GM19099 (cell line): Measurements from ENCODE around the gene HPSE2.

Source experiments
- POLR2A ChIP-seq: IDR thresholded peaks from 3 replicates; pipeline ENCODE4 v1.6.1; 2011; ENCODE audit warnings: low read depth; ENCODE audit not compliant: insufficient read length; ENCODE audit errors: extremely low read depth

HPSE2 gene

DNA sequence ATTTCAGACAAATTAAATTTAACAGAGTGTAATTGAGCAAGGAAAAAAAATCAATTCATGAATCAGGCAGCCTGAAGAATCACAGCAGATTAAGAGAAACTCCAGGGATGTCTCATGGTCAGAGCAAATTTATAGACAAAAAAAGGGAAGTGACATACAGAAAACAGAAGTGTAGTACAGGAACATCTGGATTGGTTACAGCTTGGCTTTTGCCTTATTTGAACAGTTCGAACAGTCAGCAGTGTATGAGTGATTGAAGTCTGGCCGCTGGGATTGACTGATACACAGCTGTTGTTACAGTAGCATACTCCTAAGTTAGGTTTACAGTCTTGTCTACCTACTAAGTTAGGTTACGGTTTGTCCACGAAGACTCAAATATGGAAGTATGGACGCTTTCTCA lies 255.3 kb downstream of the HPSE2 start:
- no peak for TF ChIP-seq POLR2A

GRCh38 chr10:98971464-98971863 lies 264.2 kb downstream of the HPSE2 start:
- no peak for TF ChIP-seq POLR2A

GRCh38 chr10:98967601-98968000 lies 268.1 kb downstream of the HPSE2 start:
- TF ChIP-seq POLR2A, result no peak

GRCh38 chr10:98963608-98964007 lies 272.0 kb downstream of the HPSE2 start:
- TF ChIP-seq POLR2A, result no peak

DNA sequence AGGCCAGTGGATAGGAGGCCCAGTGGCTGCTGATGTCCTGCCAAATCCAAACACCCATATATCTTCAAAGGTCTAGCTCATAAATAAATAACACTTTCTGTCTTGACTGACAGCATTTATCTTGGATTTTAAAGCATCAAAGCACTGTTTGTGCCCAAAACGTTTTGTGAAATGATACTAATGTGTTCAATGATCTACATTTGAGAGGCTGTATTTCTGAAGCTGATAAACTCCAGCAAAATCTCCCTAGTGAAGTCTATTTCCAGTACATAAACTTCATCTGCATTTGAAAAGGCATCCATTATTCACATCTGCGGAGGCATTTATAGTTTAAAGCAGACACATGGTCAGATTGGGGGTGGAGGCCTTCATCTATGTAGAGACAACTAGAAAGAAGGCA lies 276.3 kb downstream of the HPSE2 start:
- TF ChIP-seq POLR2A, result no peak

- no peak for TF ChIP-seq POLR2A
These were observed 277.9 kb downstream of the HPSE2 start for GRCh38 chr10:98957801-98958200.

DNA sequence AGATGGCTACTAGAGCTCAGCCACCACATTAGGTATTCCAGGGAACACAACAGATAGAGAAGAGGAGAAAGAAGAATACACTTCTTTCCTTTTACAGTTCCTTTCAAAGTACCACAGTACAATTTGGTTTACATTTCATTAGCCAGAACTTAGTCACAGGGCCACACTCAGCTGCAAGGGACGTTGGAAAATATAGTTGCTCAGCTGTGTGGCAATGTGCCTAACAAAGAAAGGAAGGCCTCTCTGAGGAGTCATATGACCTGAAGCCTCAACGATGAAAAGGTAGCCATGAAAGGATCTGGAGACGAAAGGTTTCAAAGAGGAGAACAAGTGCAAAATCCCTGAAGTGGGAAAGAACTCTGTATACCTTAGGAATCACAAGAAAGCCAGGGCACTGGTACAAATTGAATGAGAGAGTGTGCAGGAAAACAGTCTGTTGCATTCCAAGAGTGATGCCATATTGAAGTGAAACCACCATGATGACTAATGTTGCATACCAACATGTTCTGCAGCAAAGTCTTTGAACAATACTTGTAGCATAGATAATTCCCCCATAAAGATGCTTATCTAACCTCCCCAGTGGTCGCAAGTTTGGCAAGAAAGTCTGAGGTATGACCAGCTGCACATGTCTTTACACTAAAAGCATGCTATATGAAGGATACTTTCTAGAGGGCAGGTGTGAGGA lies 278.9 kb downstream of the HPSE2 start:
- no peak for TF ChIP-seq POLR2A

DNA sequence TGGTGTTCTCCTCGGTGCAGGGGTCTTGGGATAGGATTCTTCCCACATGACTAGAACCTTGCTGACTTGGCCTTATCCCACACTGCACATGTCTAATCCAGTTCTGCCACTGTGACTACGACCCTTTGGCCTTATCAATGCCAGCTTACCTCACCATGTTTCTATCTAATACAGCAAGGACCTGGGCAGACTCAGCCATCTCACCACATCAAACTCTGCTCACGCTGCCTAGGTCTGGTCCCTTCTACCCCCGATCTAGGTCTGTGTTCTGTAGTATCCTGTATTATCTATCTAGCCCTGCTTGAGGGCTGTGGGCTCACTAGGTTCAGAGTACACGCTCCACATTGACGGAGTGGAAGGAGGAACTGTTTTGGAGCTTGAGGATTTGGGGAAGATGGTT lies 282.4 kb downstream of the HPSE2 start:
- TF ChIP-seq POLR2A, result no peak

- TF ChIP-seq POLR2A, result no peak
These were observed 284.2 kb downstream of the HPSE2 start for GRCh38 chr10:98951269-98952000.

DNA sequence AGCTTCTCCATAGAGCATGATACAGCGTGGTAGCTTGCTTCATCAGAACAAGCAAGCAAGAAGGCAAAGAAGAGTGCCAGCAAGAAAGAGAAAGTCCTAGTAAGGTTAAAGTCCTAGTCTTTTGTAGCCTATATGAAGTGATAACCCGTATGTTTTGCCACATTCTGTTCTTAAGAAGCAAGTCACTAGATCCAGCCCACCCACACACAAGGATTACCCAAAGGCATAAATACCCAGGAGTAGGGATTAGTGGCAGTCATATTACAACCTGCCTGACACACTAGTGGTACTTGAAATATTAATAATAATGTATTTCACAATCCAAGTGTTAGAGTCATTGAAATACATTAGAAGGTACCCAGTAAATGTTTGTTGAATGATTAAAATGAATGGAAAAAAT lies 285.5 kb downstream of the HPSE2 start:
- TF ChIP-seq POLR2A, result no peak

DNA sequence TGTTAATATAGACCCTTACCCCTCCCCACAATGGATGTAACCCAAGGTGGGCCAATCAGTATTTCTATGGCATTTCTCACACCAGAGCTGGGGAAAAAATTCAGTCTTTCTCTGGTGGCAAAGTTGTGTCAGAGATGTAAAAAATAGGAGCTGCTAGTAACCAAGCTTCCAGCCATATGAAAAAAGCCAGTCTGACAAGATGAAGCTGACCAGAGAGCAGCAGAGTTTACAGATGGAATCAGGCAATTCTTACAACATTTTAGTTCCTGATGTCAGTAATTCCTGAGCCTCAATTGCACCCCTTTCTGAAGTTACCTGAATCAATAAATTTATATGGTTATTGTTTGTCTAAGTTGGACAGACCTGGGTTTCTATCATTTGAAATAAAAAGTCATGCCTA lies 286.3 kb downstream of the HPSE2 start:
- no peak for TF ChIP-seq POLR2A

DNA sequence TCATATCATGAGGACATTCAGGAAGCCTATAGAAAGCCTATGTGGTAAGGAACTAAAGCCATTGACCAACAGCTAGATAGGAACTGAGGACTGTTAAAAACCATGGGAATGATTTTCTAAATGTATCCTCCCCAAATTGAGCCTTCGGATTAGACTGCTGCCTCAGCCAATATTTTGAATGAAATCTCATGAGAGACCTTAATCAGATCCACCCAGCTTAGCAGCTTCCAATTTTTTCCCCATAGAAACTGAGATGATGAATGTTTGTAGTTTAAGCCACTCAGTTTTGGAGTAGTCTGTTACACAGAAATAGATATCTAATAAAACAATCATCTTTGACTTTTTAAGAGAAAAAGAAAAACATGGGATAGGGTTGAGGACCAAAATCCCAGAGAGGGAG lies 292.0 kb downstream of the HPSE2 start:
- TF ChIP-seq POLR2A, result no peak

GRCh38 chr10:98929709-98930108 lies 305.9 kb downstream of the HPSE2 start:
- no peak for TF ChIP-seq POLR2A

DNA sequence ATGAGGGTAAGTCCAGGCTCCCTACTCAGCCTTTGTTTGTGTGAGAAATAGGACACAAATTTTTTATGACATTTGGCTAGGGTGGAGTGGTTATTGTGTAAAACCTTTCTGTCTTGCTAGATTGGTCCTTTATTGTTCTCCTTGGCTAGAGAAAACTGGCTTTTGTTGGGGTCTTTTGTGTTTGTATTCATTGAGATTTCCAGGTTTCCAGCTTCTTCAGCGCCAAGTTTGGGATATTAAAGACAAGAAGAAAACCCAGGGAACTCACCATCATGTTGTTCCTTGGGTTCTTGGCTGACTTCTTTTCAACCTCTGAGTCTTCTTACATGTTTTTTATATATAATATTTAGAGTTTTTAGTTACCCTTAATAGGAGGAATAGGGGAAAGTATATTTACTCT lies 310.0 kb downstream of the HPSE2 start:
- TF ChIP-seq POLR2A, result no peak

DNA sequence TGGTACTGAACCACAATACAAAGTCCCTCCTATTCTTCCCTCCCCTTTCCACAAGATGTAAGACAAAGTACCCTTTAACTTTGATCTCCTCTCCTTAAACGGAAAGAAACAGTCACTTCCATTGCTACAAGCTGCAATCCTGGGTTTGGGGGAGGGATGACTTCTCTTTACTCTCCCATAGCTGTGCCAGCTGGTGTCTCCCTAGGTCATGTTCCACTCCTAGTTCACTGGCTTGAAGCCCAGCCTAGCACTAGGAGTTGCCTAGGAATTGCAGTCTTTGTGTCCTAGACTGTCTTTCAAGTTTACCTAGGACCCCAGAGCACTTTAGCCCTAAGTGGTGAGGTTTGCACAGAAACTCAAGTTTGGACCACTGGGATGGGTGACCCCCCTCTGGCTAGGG lies 311.1 kb downstream of the HPSE2 start:
- no peak for TF ChIP-seq POLR2A

DNA sequence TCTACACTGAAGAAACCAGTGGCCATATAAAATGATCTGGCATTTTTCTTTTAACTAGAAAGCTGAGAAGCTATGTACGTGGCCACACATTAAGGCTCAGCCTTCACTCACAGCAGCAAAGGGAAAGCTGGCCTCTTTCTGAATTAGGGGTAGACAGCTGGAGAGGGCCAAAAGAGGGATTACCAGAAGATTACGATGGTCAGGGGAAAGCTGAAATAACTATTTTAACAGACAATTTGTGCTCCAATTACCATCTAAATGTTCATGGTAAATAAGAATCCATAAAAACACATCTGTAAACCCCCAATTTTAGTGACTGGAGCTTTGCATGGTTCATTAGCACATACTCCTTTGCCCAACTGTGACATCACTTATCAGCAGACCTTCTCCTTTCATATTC lies 314.3 kb downstream of the HPSE2 start:
- no peak for TF ChIP-seq POLR2A
